Tibial nerve (tissue), 4 donors: ENCODE data around the gene SERPINA1. TPM values are rescaled to one million over a fixed set of nuclear protein-coding genes. Genes with fewer than 3 reads are reported as not detected.

Experiments used
- DNase-seq, 2 donors: peaks; one replicate each; pipeline ENCODE4 v3.0.0-alpha.2; 2019; ENCODE audit warnings: low spot score in 2 of 2
- H3K27ac ChIP-seq, 4 donors: fragments of 200-600 bp; sonication (generic) in 3 of 4; one replicate each; pipeline ENCODE4 v1.5.1; 2017 to 2019; ENCODE audit warnings: mild to moderate bottlenecking in 1 of 4
- H3K27me3 ChIP-seq, 2 donors: fragments of 200-600 bp; sonication (generic) in 1 of 2; one replicate each; pipeline versions ENCODE4 v1.5.1 to v1.6.0; 2017 to 2019
- H3K36me3 ChIP-seq, 3 donors: fragments of 200-600 bp; sonication (generic); one replicate each; pipeline ENCODE4 v1.5.1; 2018 to 2019
- H3K4me1 ChIP-seq, 4 donors: fragments of 200-600 bp; sonication (generic) in 3 of 4; one replicate each; pipeline ENCODE4 v1.5.1; 2017 to 2019
- H3K4me3 ChIP-seq, 4 donors: fragments of 200-600 bp; sonication (generic) in 3 of 4; one replicate each; pipeline ENCODE4 v1.5.1; 2017 to 2019; ENCODE audit warnings: mild to moderate bottlenecking in 1 of 4, moderate library complexity in 1 of 4
- H3K9me3 ChIP-seq, 4 donors: fragments of 200-600 bp; sonication (generic) in 3 of 4; one replicate each; pipeline ENCODE4 v1.5.1; 2017 to 2019
- CTCF ChIP-seq, 5 experiments: fragments of 200-600 bp in 3 of 5; fragments of 450-650 bp in 2 of 5; sonication (generic) in 3 of 5; IDR thresholded peaks; one replicate each; pipeline ENCODE4 v1.5.1; 2016 to 2019; ENCODE audit warnings: antibody characterized with exemption in 5 of 5, mild to moderate bottlenecking in 3 of 5, moderate library complexity in 2 of 5
- EP300 ChIP-seq, 2 donors: sonication (generic); formaldehyde crosslinking; IDR thresholded peaks; one replicate each; pipeline ENCODE4 v1.6.1; 2017; ENCODE audit warnings: antibody characterized with exemption in 2 of 2, mild to moderate bottlenecking in 1 of 2
- POLR2A ChIP-seq, 2 donors: fragments of 450-650 bp; IDR thresholded peaks; one replicate each; pipeline ENCODE4 v1.6.1; 2017; ENCODE audit warnings: antibody characterized with exemption in 2 of 2, mild to moderate bottlenecking in 2 of 2, moderate library complexity in 2 of 2
- WGBS, 2 donors: methylation state at CpG; one replicate each; pipeline ENCODE4 v1.1.5; 2018; 5-methylcytosine and 5-hydroxymethylcytosine counted together
- total RNA-seq, 4 donors: library from RNA; depleted of rRNA; stranded (reverse); fragments of >200 nt; gene quantifications; one replicate each; pipeline ENCODE4 v1.1.0, GENCODE V29; 2016

Gene SERPINA1
- total RNA-seq, 4 donors from 2014 or later: 5.7 to 13.9 (median 9.0) TPM

GRCh38 chr14:94343238-94344005, 45.0 kb downstream of the SERPINA1 start:
- TF ChIP-seq POLR2A (IDR thresholded peaks at IDR 0.05): no peak
- TF ChIP-seq CTCF (IDR thresholded peaks at IDR 0.05): no peak
- no peak for TF ChIP-seq EP300 (IDR thresholded peaks at IDR 0.05)

GRCh38 chr14:94342334-94342934, 46.0 kb downstream of the SERPINA1 start:
- 42 to 50% methylated on average over 2 of the region's 2 CpGs for WGBS, 2 donors
- TF ChIP-seq EP300 (IDR thresholded peaks at IDR 0.05) (peak in 1 of 2 donors; percentile 63), POLR2A (IDR thresholded peaks at IDR 0.05) (no peak)
- H3K36me3 ChIP-seq: no peaks in the 10 kb centered on the region
- peak overlapping the region in 1 of 4 donors; percentile 12 for H3K27ac ChIP-seq
- H3K4me1 ChIP-seq: peaks cover 0 to 13% (median 4%) of the 10 kb centered on the region in 4 donors
- no peak overlapping the region for H3K4me3 ChIP-seq
- no peaks in the 10 kb centered on the region for H3K27me3 ChIP-seq
- H3K9me3 ChIP-seq: no peaks in the 10 kb centered on the region
- peak; percentile 76 to 92 for DNase-seq

More at GRCh38 chr14:94343238-94344005, 45.0 kb downstream of the SERPINA1 start:
- Histone ChIP-seq H3K4me1 (peaks cover 0 to 13% (median 4%) of the 10 kb centered on the region in 4 donors), H3K4me3 (no peak overlapping the region), H3K9me3 (no peaks in the 10 kb centered on the region), H3K27me3 (no peaks in the 10 kb centered on the region), H3K27ac (no peak overlapping the region), H3K36me3 (no peaks in the 10 kb centered on the region)
- WGBS, 2 donors: 85 to 86% methylated on average over 8 of the region's 8 CpGs
- DNase-seq: no peak

- H3K27ac ChIP-seq: peak overlapping the region in 2 of 4 donors; percentile 12 to 49
- no peaks in the 10 kb centered on the region for H3K9me3 ChIP-seq
- H3K27me3 ChIP-seq: no peaks in the 10 kb centered on the region
- DNase-seq: no peak
- H3K4me3 ChIP-seq: no peak overlapping the region
- WGBS, 2 donors: 54 to 64% methylated on average over 5 of the region's 5 CpGs
- TF ChIP-seq CTCF (IDR thresholded peaks at IDR 0.05) (no peak), POLR2A (IDR thresholded peaks at IDR 0.05) (no peak), EP300 (IDR thresholded peaks at IDR 0.05) (no peak)
- H3K4me1 ChIP-seq: peaks cover 0 to 13% (median 4%) of the 10 kb centered on the region in 4 donors
- H3K36me3 ChIP-seq: no peaks in the 10 kb centered on the region
These were observed 46.6 kb downstream of the SERPINA1 start for GRCh38 chr14:94341656-94342333.

GRCh38 chr14:94340533-94340932, 47.9 kb downstream of the SERPINA1 start:
- Histone ChIP-seq H3K27ac (no peak overlapping the region), H3K9me3 (no peaks in the 10 kb centered on the region), H3K36me3 (no peaks in the 10 kb centered on the region), H3K4me3 (no peak overlapping the region), H3K4me1 (peaks cover 0 to 13% (median 4%) of the 10 kb centered on the region in 4 donors), H3K27me3 (no peaks in the 10 kb centered on the region)
- no peak for DNase-seq
- TF ChIP-seq CTCF (IDR thresholded peaks at IDR 0.05) (no peak), EP300 (IDR thresholded peaks at IDR 0.05) (no peak), POLR2A (IDR thresholded peaks at IDR 0.05) (no peak)

- H3K9me3 ChIP-seq: no peaks in the 10 kb centered on the region
- no peak overlapping the region for H3K27ac ChIP-seq
- DNase-seq: no peak
- TF ChIP-seq POLR2A (IDR thresholded peaks at IDR 0.05) (no peak), CTCF (IDR thresholded peaks at IDR 0.05) (no peak), EP300 (IDR thresholded peaks at IDR 0.05) (no peak)
- no peaks in the 10 kb centered on the region for H3K27me3 ChIP-seq
- H3K4me1 ChIP-seq: peaks cover 0 to 13% (median 4%) of the 10 kb centered on the region in 4 donors
- H3K4me3 ChIP-seq: no peak overlapping the region
- no peaks in the 10 kb centered on the region for H3K36me3 ChIP-seq
- WGBS, 2 donors: 84 to 85% methylated on average over 2 of the region's 2 CpGs
These were observed 50.4 kb downstream of the SERPINA1 start for GRCh38 chr14:94338023-94338422.
